ENCODE results near the gene GSK3A. TPM values are rescaled to one million over a fixed set of nuclear protein-coding genes. Genes with fewer than 3 reads are reported as not detected.

GSK3A gene
- total and polyA plus RNA-seq, 8 donors: 5.8 to 77.2 (median 30.2) TPM

- WGBS, 5 donors: 53 to 63% (median 57%) methylated on average over 7 of the region's 7 CpGs
- H3K4me3 ChIP-seq: no peak overlapping the region
- peaks cover 30 to 47% (median 44%) of the 10 kb centered on the region in 4 donors for H3K36me3 ChIP-seq
- H3K27ac ChIP-seq: peak overlapping the region in 3 of 5 donors; percentile 0 to 26 (median 25)
- DNase-seq: no peak
- H3K9me3 ChIP-seq: no peaks in the 10 kb centered on the region
- TF ChIP-seq EP300 (IDR thresholded peaks at IDR 0.05) (no peak), CTCF (IDR thresholded peaks at IDR 0.05) (no peak), POLR2A (IDR thresholded peaks at IDR 0.05) (no peak), POLR2AphosphoS5 (IDR thresholded peaks at IDR 0.05) (no peak)
- intact Hi-C loops (cut with DNase I; ENCODE audit: low total_unique reads): no loop called here
- no peaks in the 10 kb centered on the region for H3K27me3 ChIP-seq
- peaks cover 55 to 89% (median 82%) of the 10 kb centered on the region in 4 donors for H3K4me1 ChIP-seq
These were observed 32.7 kb upstream of the GSK3A start for GRCh38 chr19:42275103-42275502.

- DNase-seq: peak in 1 of 2 donors; percentile 10
- Histone ChIP-seq H3K4me1 (peaks cover 54 to 87% (median 79%) of the 10 kb centered on the region in 4 donors), H3K27me3 (no peaks in the 10 kb centered on the region), H3K27ac (peak overlapping the region in 2 of 5 donors; percentile 0 to 36), H3K4me3 (no peak overlapping the region), H3K36me3 (peaks cover 30 to 47% (median 44%) of the 10 kb centered on the region in 4 donors), H3K9me3 (no peaks in the 10 kb centered on the region)
- 90 to 93% (median 92%) methylated on average over 18 to 22 of the region's 22 CpGs for WGBS, 5 donors
- intact Hi-C loops (cut with DNase I; ENCODE audit: low total_unique reads): no loop called here
- TF ChIP-seq EP300 (IDR thresholded peaks at IDR 0.05) (no peak), POLR2A (IDR thresholded peaks at IDR 0.05) (no peak), CTCF (IDR thresholded peaks at IDR 0.05) (no peak), POLR2AphosphoS5 (IDR thresholded peaks at IDR 0.05) (no peak)
These were observed 31.8 kb upstream of the GSK3A start for GRCh38 chr19:42274065-42274682.

- no peaks in the 10 kb centered on the region for H3K27me3 ChIP-seq
- TF ChIP-seq POLR2A (IDR thresholded peaks at IDR 0.05): no peak
- TF ChIP-seq CTCF (IDR thresholded peaks at IDR 0.05): no peak
- no peak for TF ChIP-seq EP300 (IDR thresholded peaks at IDR 0.05)
- TF ChIP-seq POLR2AphosphoS5 (IDR thresholded peaks at IDR 0.05): no peak
- H3K9me3 ChIP-seq: no peaks in the 10 kb centered on the region
- peaks cover 30 to 47% (median 44%) of the 10 kb centered on the region in 4 donors for H3K36me3 ChIP-seq
- H3K4me3 ChIP-seq: no peak overlapping the region
- no peak for DNase-seq
- WGBS, 5 donors: 92 to 96% (median 94%) methylated on average over 40 to 43 of the region's 43 CpGs
- peaks cover 48 to 80% (median 73%) of the 10 kb centered on the region in 4 donors for H3K4me1 ChIP-seq
- intact Hi-C loops (cut with DNase I; ENCODE audit: low total_unique reads): no loop called here
- peak overlapping the region in 1 of 5 donors; percentile 36 for H3K27ac ChIP-seq
These were observed 31.1 kb upstream of the GSK3A start for GRCh38 chr19:42273407-42274064.

GRCh38 chr19:42272989-42273406 is 30.6 kb upstream of the GSK3A start:
- TF ChIP-seq CTCF (IDR thresholded peaks at IDR 0.05): no peak
- no peak for TF ChIP-seq POLR2A (IDR thresholded peaks at IDR 0.05)
- no peak for TF ChIP-seq POLR2AphosphoS5 (IDR thresholded peaks at IDR 0.05)
- no peak for TF ChIP-seq EP300 (IDR thresholded peaks at IDR 0.05)
- Histone ChIP-seq H3K9me3 (no peaks in the 10 kb centered on the region), H3K27me3 (no peaks in the 10 kb centered on the region), H3K4me3 (no peak overlapping the region), H3K4me1 (peaks cover 42 to 76% (median 68%) of the 10 kb centered on the region in 4 donors), H3K27ac (no peak overlapping the region), H3K36me3 (peaks cover 30 to 47% (median 44%) of the 10 kb centered on the region in 4 donors)
- intact Hi-C loops (cut with DNase I; ENCODE audit: low total_unique reads): no loop called here
- DNase-seq: no peak
- WGBS, 5 donors: 94 to 97% (median 95%) methylated on average over 4 to 23 of the region's 23 CpGs
